ENCODE measurements around the gene FJX1.
A peak's percentile ranks its signal among the peaks of the same experiment; 100 is the strongest.

Gene FJX1

GRCh38 chr11:35663408-35663702, 45.1 kb downstream of the FJX1 start (continued):
- TF ChIP-seq PRDM10 (tag by site-specific recombination; IDR thresholded peaks at IDR 0.05), result no peak
- no peak for TF ChIP-seq SP3 (tag by site-specific recombination; IDR thresholded peaks at IDR 0.05)
- TF ChIP-seq ZNF596 (tag by site-specific recombination; IDR thresholded peaks at IDR 0.05), result peak; percentile 66; the same call in 1 of the 2 replicates
- 0 out of 2 replicates have a peak, but pooled peaks have one; percentile 5 for TF ChIP-seq ZNF2 (tag by site-specific recombination; IDR thresholded peaks at IDR 0.05)
- TF ChIP-seq ZBTB17 (tag by site-specific recombination; IDR thresholded peaks at IDR 0.05), result peak; percentile 67
- no peak for TF ChIP-seq ZNF394 (tag by site-specific recombination; IDR thresholded peaks at IDR 0.05; ENCODE audit: borderline replicate concordance)
- no peak for TF ChIP-seq ZNF560 (tag by site-specific recombination; IDR thresholded peaks at IDR 0.05; ENCODE audit: borderline replicate concordance)
- TF ChIP-seq ZNF600 (tag by site-specific recombination; IDR thresholded peaks at IDR 0.05), result 0 out of 2 replicates have a peak, but pooled peaks have one; percentile 4

GRCh38 chr11:35664977-35665441, 46.7 kb downstream of the FJX1 start:
- Histone ChIP-seq H3K36me3 (ENCODE audit: control insufficient read depth in 2 of 2, insufficient read depth in 1 of 2, low read length in 2 of 2) (peaks cover 0 to 7% of the 10 kb centered on the region in 2 experiments; a peak in 1 of 3 replicates), H3K9me3 (ENCODE audit: control insufficient read depth, insufficient read depth, low read depth, low read length) (no peaks in the 10 kb centered on the region), H3K4me3 (ENCODE audit: low read depth, low read length) (no peak overlapping the region), H3K27ac (ENCODE audit: extremely low read depth, low read depth, low read length) (no peak overlapping the region), H3K4me1 (ENCODE audit: control insufficient read depth, insufficient read depth, low read length) (no peaks in the 10 kb centered on the region; the same call in 1 of the 2 replicates)
- CTCF ChIA-PET, result interaction anchor here (0.7 to 1.3 kb wide), 2 partner anchors 157 kb away, joined by 4 to 9 read pairs; no protein-coding TSS in a partner anchor
- POLR2A ChIA-PET, result no interaction called here
- TF ChIP-seq ZNF664 (tag by site-specific recombination; IDR thresholded peaks at IDR 0.05) (no peak), ZNF114 (tag by site-specific recombination; IDR thresholded peaks at IDR 0.05) (no peak), SETDB1 (IDR thresholded peaks at IDR 0.05; ENCODE audit: insufficient read length, low read length) (peak; percentile 85), ZBTB1 (tag by site-specific recombination; IDR thresholded peaks at IDR 0.05) (no peak), ZNF423 (tag by site-specific recombination; IDR thresholded peaks at IDR 0.05) (no peak), BCL11B (tag by site-specific recombination; IDR thresholded peaks at IDR 0.05; ENCODE audit: low read depth) (no peak), ZNF704 (tag by site-specific recombination; IDR thresholded peaks at IDR 0.05) (no peak), ZNF350 (tag by site-specific recombination; IDR thresholded peaks at IDR 0.05) (no peak), ZBTB8A (tag by site-specific recombination; IDR thresholded peaks at IDR 0.05) (no peak), CTCF (tag by site-specific recombination; IDR thresholded peaks at IDR 0.05) (no peak), GFI1B (tag by site-specific recombination; IDR thresholded peaks at IDR 0.05) (no peak), HOXA7 (CRISPR knock-in tag; IDR thresholded peaks at IDR 0.05; ENCODE audit: borderline replicate concordance) (no peak), AEBP2 (tag by site-specific recombination; IDR thresholded peaks at IDR 0.05; ENCODE audit: borderline replicate concordance) (no peak), TRIM28 (IDR thresholded peaks at IDR 0.05; ENCODE audit: borderline replicate concordance, low read length) (0 out of 2 replicates have a peak, but pooled peaks have one; percentile 37), ZNF416 (tag by site-specific recombination; IDR thresholded peaks at IDR 0.05) (no peak), SCRT2 (tag by site-specific recombination; IDR thresholded peaks at IDR 0.05) (0 out of 2 replicates have a peak, but pooled peaks have one; percentile 16), INSM2 (tag by site-specific recombination; IDR thresholded peaks at IDR 0.05) (no peak), ZNF626 (tag by site-specific recombination; IDR thresholded peaks at IDR 0.05) (no peak), PRDM1 (tag by site-specific recombination; IDR thresholded peaks at IDR 0.05) (0 out of 2 replicates have a peak, but pooled peaks have one; percentile 5)

Data from HEK293 (cell line).